HEK293 (cell line): ENCODE data around the gene TRIM7.
"Not testable (repeated sequence)": the region's sequence is repeated elsewhere in the genome, so short reads cannot be mapped to it uniquely, and the experiment has no call there.

Experiments
- CTCF ChIA-PET: fragments of 350-600 bp; formaldehyde crosslinking; extraction: SDS; loops from one replicate; lab custom pipeline; 2021; ENCODE audit warnings: antibody characterized with exemption; lab: Yijun Ruan, JAX
- POLR2A ChIA-PET: fragments of 300-600 bp; formaldehyde crosslinking; extraction: SDS; loops from one replicate; lab custom pipeline; 2020; ENCODE audit warnings: antibody characterized with exemption, inconsistent platforms; lab: Yijun Ruan, JAX
- H3K27ac ChIP-seq: fragments of 200-500 bp; sonication (Bioruptor generic); 2 replicates; pipeline ENCODE4 v1.5.1; 2014; ENCODE audit warnings: low read depth, low read length, control low read depth, inconsistent platforms; ENCODE audit errors: extremely low read depth
- H3K36me3 ChIP-seq, 2 experiments: fragments of 200-500 bp in 1 of 2; sonication (Bioruptor generic) in 1 of 2; 1 replicate in 1 of 2; 2 replicates in 1 of 2; pipeline ENCODE4 v1.5.1; 2014 to 2017; ENCODE audit warnings: inconsistent platforms in 2 of 2, low read length in 2 of 2; ENCODE audit not compliant: control insufficient read depth in 2 of 2, insufficient read depth in 1 of 2
- H3K4me1 ChIP-seq: fragments of 200-500 bp; sonication (Bioruptor generic); 2 replicates; pipeline ENCODE4 v1.5.1; 2014; ENCODE audit warnings: mild to moderate bottlenecking, low read length, inconsistent platforms; ENCODE audit not compliant: control insufficient read depth, insufficient read depth
- H3K4me3 ChIP-seq: 2 replicates; pipeline ENCODE4 v1.5.1; 2011; ENCODE audit warnings: low read depth, mild to moderate bottlenecking, control low read depth, low read length, moderate library complexity
- H3K9me3 ChIP-seq: fragments of 200-500 bp; sonication (Bioruptor generic); 2 replicates; pipeline ENCODE4 v1.5.1; 2014; ENCODE audit warnings: low read depth, low read length, inconsistent platforms; ENCODE audit not compliant: control insufficient read depth, insufficient read depth
- EGR2 ChIP-seq: fragments of 450-650 bp; formaldehyde crosslinking; IDR thresholded peaks from 2 replicates; pipeline ENCODE4 v1.5.1; 2016; ENCODE audit warnings: low read depth, missing biosample characterization, missing genetic modification characterization
- GLI4 ChIP-seq: fragments of 450-650 bp; formaldehyde crosslinking; IDR thresholded peaks from 2 replicates; pipeline ENCODE4 v1.5.1; 2016; ENCODE audit warnings: missing biosample characterization, missing genetic modification characterization
- KLF8 ChIP-seq: fragments of 450-650 bp; formaldehyde crosslinking; IDR thresholded peaks from 2 replicates; pipeline ENCODE4 v1.5.1; 2016; ENCODE audit warnings: missing biosample characterization, missing genetic modification characterization
- MZF1 ChIP-seq: fragments of 450-650 bp; formaldehyde crosslinking; IDR thresholded peaks from 2 replicates; pipeline ENCODE4 v1.5.1; 2017; ENCODE audit warnings: missing biosample characterization, missing genetic modification characterization, borderline replicate concordance
- SCRT1 ChIP-seq: fragments of 450-650 bp; formaldehyde crosslinking; IDR thresholded peaks from 2 replicates; pipeline ENCODE4 v1.5.1; 2016; ENCODE audit warnings: missing biosample characterization, missing genetic modification characterization, borderline replicate concordance
- SCRT2 ChIP-seq: fragments of 450-650 bp; formaldehyde crosslinking; IDR thresholded peaks from 2 replicates; pipeline ENCODE4 v1.5.1; 2016; ENCODE audit warnings: missing biosample characterization, missing genetic modification characterization
- SETDB1 ChIP-seq: IDR thresholded peaks from one replicate; pipeline ENCODE4 v1.6.1; 2017; ENCODE audit warnings: mild to moderate bottlenecking, low read length, moderate library complexity, mixed read lengths; ENCODE audit not compliant: insufficient read length
- SP7 ChIP-seq: fragments of 450-650 bp; formaldehyde crosslinking; IDR thresholded peaks from 2 replicates; pipeline ENCODE4 v1.5.1; 2016; ENCODE audit warnings: missing biosample characterization, missing genetic modification characterization
- ZFP41 ChIP-seq: fragments of 450-650 bp; formaldehyde crosslinking; IDR thresholded peaks from 2 replicates; pipeline ENCODE4 v1.5.1; 2016; ENCODE audit warnings: missing biosample characterization, missing genetic modification characterization, borderline replicate concordance
- ZIC2 ChIP-seq: fragments of 450-650 bp; formaldehyde crosslinking; IDR thresholded peaks from 2 replicates; pipeline ENCODE4 v1.5.1; 2016; ENCODE audit warnings: missing biosample characterization, missing genetic modification characterization
- ZNF112 ChIP-seq: fragments of 450-650 bp; formaldehyde crosslinking; IDR thresholded peaks from 2 replicates; pipeline ENCODE4 v1.5.0; 2017; ENCODE audit warnings: missing biosample characterization, missing genetic modification characterization
- ZNF157 ChIP-seq: fragments of 450-650 bp; formaldehyde crosslinking; IDR thresholded peaks from 2 replicates; pipeline ENCODE4 v1.5.1; 2016; ENCODE audit warnings: missing biosample characterization, missing genetic modification characterization
- ZNF16 ChIP-seq: fragments of 450-650 bp; formaldehyde crosslinking; IDR thresholded peaks from 2 replicates; pipeline ENCODE4 v1.5.1; 2016; ENCODE audit warnings: low read depth, missing biosample characterization, missing genetic modification characterization
- ZNF184 ChIP-seq: fragments of 450-650 bp; IDR thresholded peaks from 2 replicates; pipeline ENCODE4 v1.5.1; 2018; ENCODE audit warnings: missing biosample characterization, mild to moderate bottlenecking, missing genetic modification characterization
- ZNF23 ChIP-seq: fragments of 450-650 bp; formaldehyde crosslinking; IDR thresholded peaks from 2 replicates; pipeline ENCODE4 v1.5.1; 2016; ENCODE audit warnings: missing biosample characterization, missing genetic modification characterization, borderline replicate concordance
- ZNF501 ChIP-seq: fragments of 450-650 bp; formaldehyde crosslinking; IDR thresholded peaks from 2 replicates; pipeline ENCODE4 v1.5.1; 2016; ENCODE audit warnings: missing biosample characterization, missing genetic modification characterization
- ZNF629 ChIP-seq: fragments of 450-650 bp; formaldehyde crosslinking; IDR thresholded peaks from 2 replicates; pipeline ENCODE4 v1.5.1; 2017; ENCODE audit warnings: missing biosample characterization, missing genetic modification characterization
- ZNF747 ChIP-seq: fragments of 450-650 bp; formaldehyde crosslinking; IDR thresholded peaks from 2 replicates; pipeline ENCODE4 v1.5.1; 2016; ENCODE audit warnings: missing biosample characterization, missing genetic modification characterization
- ZNF76 ChIP-seq: fragments of 450-650 bp; formaldehyde crosslinking; IDR thresholded peaks from 2 replicates; pipeline ENCODE4; 2016; ENCODE audit warnings: low read depth, missing biosample characterization, missing genetic modification characterization, borderline replicate concordance
- TF ChIP-seq, protein P1 (sequence below): fragments of 450-650 bp; formaldehyde crosslinking; IDR thresholded peaks from 2 replicates; pipeline ENCODE4 v1.5.1; 2016; ENCODE audit warnings: missing biosample characterization, missing genetic modification characterization
- TF ChIP-seq, protein P2 (sequence below): fragments of 450-650 bp; formaldehyde crosslinking; IDR thresholded peaks from 2 replicates; pipeline ENCODE4 v1.5.1; 2016; ENCODE audit warnings: missing biosample characterization, missing genetic modification characterization
- TF ChIP-seq, protein P3 (sequence below): fragments of 450-650 bp; formaldehyde crosslinking; IDR thresholded peaks from 2 replicates; pipeline ENCODE4 v1.5.1; 2016; ENCODE audit warnings: missing biosample characterization, missing genetic modification characterization

Gene TRIM7

DNA sequence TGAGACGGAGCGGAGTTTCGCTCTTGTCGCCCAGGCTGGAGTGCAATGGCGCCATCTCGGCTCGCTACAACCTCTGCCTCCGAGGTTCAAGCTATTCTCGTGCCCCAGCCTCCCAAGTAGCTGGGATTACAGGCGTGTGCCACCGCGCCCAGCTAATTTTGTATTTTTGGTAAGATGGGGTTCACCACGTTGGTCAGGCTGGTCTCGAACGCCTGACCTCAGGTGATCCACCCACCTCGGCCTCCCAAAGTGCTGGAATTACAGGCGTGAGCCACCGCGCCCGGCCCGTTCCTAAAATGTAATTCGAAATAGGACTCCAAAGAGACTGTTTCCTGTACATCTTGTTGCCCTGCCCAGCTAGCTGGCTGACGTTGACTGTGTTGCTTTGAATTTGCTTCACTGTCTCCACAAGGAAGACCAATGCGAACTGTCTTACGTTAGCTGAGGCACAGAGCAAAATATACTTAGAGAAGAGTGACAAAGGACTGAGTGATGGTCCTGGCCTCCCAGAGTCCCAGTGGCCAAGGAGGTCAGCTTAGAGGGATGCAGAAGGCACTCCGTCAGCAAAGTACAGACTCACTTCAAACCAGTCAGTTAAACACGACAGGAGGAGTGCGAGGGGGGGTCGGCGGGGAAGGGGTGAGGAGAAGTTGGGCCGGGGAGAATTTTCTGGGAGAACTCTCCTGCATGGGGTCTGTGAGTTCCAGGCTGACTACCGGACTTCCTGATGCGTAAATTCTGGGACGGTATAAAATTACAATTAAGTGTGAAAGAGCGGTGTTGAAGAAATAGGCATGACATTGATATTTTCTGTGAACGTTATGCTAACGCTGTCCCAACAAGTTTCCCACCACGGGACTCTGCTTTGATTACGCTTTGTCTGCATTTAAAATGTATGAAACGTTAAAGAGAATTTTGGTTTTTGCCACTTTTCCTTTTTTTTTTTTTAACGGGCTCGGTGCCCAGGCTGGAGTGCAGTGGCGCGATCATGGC, 11.3 kb upstream of the TRIM7 start (continued):
- TF ChIP-seq GLI4 (tag by site-specific recombination) (peak; percentile 45; the same call in 1 of the 2 replicates), ZNF23 (tag by site-specific recombination) (no peak), ZNF16 (tag by site-specific recombination) (no peak), ZNF501 (tag by site-specific recombination) (0 out of 2 replicates have a peak, but pooled peaks have one; percentile 54), SP7 (peak; percentile 84), ZNF157 (tag by site-specific recombination) (no peak), MZF1 (tag by site-specific recombination) (peak; percentile 24; the same call in 1 of the 2 replicates), ZNF629 (tag by site-specific recombination) (peak; percentile 79), ZNF184 (tag by site-specific recombination) (0 out of 2 replicates have a peak, but pooled peaks have one; percentile 34), KLF8 (tag by site-specific recombination) (peak; percentile 83), SETDB1 (peak; percentile 73), ZNF747 (tag by site-specific recombination) (no peak)
- TF ChIP-seq, protein P1, sequence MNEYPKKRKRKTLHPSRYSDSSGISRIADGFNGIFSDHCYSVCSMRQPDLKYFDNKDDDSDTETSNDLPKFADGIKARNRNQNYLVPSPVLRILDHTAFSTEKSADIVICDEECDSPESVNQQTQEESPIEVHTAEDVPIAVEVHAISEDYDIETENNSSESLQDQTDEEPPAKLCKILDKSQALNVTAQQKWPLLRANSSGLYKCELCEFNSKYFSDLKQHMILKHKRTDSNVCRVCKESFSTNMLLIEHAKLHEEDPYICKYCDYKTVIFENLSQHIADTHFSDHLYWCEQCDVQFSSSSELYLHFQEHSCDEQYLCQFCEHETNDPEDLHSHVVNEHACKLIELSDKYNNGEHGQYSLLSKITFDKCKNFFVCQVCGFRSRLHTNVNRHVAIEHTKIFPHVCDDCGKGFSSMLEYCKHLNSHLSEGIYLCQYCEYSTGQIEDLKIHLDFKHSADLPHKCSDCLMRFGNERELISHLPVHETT: peak; percentile 77

DNA sequence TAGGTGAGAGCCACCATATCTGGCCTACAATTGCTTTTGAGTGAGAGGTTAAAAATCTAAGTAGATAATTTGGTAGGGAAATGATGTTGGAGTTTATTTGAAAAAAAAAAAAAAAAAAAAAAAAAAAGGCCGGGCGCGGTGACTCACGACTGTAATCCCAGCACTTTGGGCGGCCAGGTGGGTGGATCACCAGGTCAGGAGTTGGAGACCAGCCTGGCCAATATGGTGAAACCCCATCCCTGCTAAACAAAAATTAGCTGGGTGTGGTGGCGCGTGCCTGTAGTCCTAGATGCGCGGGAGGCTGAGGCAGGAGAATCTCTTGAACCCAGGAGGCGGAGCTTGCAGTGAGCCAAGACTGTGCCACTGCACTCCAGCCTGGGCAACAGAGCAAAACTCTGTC, 9.3 kb upstream of the TRIM7 start:
- CTCF ChIA-PET, H3K9me3 ChIP-seq, POLR2A ChIA-PET, H3K36me3 ChIP-seq, H3K27ac ChIP-seq, H3K4me1 ChIP-seq, H3K4me3 ChIP-seq: not testable (repeated sequence)
- TF ChIP-seq EGR2 (tag by site-specific recombination): 0 out of 2 replicates have a peak, but pooled peaks have one; percentile 20

DNA sequence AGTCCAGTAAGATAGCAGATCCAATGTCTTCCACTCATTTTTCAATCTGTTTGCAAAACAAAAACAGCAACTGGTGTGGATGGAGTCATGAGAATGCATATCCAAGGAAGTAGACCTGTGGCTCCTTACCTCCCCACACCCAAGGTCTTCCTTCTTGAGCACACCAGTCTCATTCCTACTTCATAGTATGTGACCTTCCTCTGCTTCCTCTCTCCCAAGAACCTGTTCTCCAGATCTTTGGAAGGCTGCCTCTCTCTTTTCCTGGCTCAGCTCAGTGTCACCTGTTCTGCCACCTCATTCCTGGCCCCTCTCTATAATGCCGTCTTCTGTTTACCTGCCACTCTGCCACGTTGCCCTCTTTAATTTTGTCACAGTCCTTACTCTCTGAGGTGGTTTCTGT, 7.9 kb upstream of the TRIM7 start:
- Histone ChIP-seq H3K4me1 (no peaks in the 10 kb centered on the region), H3K36me3 (no peaks in the 10 kb centered on the region), H3K4me3 (no peak overlapping the region), H3K9me3 (no peaks in the 10 kb centered on the region), H3K27ac (no peak overlapping the region)
- CTCF ChIA-PET: interaction anchor here (0.5 to 1.5 kb wide), 2 partner anchors 26 to 43 kb away, joined by 3 to 4 read pairs; no protein-coding TSS in a partner anchor
- POLR2A ChIA-PET: no interaction called here
- TF ChIP-seq ZIC2 (tag by site-specific recombination) (no peak), SCRT1 (tag by site-specific recombination) (peak; percentile 58; the same call in 1 of the 2 replicates), ZFP41 (tag by site-specific recombination) (no peak), SCRT2 (tag by site-specific recombination) (peak; percentile 81), ZNF76 (tag by site-specific recombination) (no peak), ZNF112 (tag by site-specific recombination) (no peak)
- TF ChIP-seq, protein P2, sequence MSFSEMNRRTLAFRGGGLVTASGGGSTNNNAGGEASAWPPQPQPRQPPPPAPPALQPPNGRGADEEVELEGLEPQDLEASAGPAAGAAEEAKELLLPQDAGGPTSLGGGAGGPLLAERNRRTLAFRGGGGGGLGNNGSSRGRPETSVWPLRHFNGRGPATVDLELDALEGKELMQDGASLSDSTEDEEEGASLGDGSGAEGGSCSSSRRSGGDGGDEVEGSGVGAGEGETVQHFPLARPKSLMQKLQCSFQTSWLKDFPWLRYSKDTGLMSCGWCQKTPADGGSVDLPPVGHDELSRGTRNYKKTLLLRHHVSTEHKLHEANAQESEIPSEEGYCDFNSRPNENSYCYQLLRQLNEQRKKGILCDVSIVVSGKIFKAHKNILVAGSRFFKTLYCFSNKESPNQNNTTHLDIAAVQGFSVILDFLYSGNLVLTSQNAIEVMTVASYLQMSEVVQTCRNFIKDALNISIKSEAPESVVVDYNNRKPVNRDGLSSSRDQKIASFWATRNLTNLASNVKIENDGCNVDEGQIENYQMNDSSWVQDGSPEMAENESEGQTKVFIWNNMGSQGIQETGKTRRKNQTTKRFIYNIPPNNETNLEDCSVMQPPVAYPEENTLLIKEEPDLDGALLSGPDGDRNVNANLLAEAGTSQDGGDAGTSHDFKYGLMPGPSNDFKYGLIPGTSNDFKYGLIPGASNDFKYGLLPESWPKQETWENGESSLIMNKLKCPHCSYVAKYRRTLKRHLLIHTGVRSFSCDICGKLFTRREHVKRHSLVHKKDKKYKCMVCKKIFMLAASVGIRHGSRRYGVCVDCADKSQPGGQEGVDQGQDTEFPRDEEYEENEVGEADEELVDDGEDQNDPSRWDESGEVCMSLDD (tag by site-specific recombination): no peak
- TF ChIP-seq, protein P3, sequence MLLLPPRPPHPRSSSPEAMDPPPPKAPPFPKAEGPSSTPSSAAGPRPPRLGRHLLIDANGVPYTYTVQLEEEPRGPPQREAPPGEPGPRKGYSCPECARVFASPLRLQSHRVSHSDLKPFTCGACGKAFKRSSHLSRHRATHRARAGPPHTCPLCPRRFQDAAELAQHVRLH: no peak
